HUES6 (cell line): Measurements from ENCODE around the gene FCRL6.

Experiments used
- H3K27ac ChIP-seq: 2 replicates; pipeline ENCODE4 v1.7.0; 2013; ENCODE audit warnings: low read depth, mild to moderate bottlenecking, low read length, inconsistent platforms
- H3K27me3 ChIP-seq: 2 replicates; pipeline ENCODE4 v1.6.1; 2013; ENCODE audit warnings: low read length; ENCODE audit not compliant: control insufficient read depth, insufficient read depth
- H3K36me3 ChIP-seq: 2 replicates; pipeline ENCODE4 v1.6.1; 2013; ENCODE audit warnings: low read length; ENCODE audit not compliant: control insufficient read depth, insufficient read depth
- H3K4me1 ChIP-seq: 2 replicates; pipeline ENCODE4 v1.6.1; 2013; ENCODE audit warnings: low read length; ENCODE audit not compliant: control insufficient read depth, insufficient read depth
- H3K4me3 ChIP-seq: 2 replicates; pipeline ENCODE4 v1.5.1; 2013; ENCODE audit warnings: low read depth, low read length
- H3K9ac ChIP-seq: one replicate; pipeline ENCODE4 v1.6.1; 2013; ENCODE audit warnings: mild to moderate bottlenecking, low read length
- H3K9me3 ChIP-seq: 2 replicates; pipeline ENCODE4 v1.6.1; 2013; ENCODE audit warnings: low read depth, low read length; ENCODE audit not compliant: control insufficient read depth, insufficient read depth

The FCRL6 gene

DNA sequence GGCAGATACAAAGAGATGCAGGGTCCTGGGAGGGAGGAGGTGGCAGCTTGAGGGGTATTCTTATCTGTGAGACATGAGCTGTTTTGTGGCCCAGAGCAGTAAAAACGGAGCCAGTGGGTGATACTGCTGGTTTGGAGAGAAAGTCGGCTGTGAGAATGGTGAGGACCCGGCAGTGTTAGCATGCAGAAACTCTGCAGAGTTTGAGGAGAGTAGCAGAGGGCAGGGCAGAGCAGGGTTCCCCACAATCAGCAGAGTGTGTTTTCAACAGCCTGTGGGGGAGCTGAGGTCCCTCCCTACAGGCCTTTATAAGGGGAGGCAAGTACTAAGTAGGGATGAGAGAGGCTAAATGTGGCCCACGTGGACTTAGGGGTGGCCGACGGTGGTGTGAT is 24.9 kb downstream of the FCRL6 start:
- no peak overlapping the region for H3K4me3 ChIP-seq
- no peak overlapping the region for H3K9ac ChIP-seq
- no peaks in the 10 kb centered on the region for H3K36me3 ChIP-seq
- H3K27me3 ChIP-seq, result peaks cover 27% of the 10 kb centered on the region
- peaks cover 15% of the 10 kb centered on the region for H3K4me1 ChIP-seq
- H3K27ac ChIP-seq, result no peak overlapping the region
- no peaks in the 10 kb centered on the region for H3K9me3 ChIP-seq

DNA sequence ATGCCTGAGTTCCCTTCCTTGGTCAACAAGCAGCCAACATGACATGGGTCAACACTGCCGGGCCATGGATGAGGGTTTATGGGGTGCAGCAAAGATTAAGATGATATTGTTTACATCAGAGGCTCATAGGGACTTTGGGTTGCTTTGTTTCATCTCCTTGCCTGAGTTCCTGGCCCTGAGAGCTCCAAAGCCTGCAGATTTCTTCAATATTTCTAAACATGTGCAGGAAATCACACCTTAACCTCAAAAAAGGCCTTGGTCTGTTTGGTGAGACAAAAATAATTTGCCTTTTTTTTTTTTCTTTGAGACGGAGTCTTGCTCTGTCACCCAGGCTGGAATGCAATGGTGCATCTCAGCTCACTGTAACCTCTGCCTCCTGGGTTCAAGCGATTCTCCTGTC is 25.4 kb downstream of the FCRL6 start:
- Histone ChIP-seq H3K9ac (no peak overlapping the region), H3K9me3 (no peaks in the 10 kb centered on the region), H3K27me3 (peaks cover 22% of the 10 kb centered on the region), H3K4me1 (peaks cover 19% of the 10 kb centered on the region), H3K27ac (no peak overlapping the region), H3K4me3 (no peak overlapping the region), H3K36me3 (no peaks in the 10 kb centered on the region)

DNA sequence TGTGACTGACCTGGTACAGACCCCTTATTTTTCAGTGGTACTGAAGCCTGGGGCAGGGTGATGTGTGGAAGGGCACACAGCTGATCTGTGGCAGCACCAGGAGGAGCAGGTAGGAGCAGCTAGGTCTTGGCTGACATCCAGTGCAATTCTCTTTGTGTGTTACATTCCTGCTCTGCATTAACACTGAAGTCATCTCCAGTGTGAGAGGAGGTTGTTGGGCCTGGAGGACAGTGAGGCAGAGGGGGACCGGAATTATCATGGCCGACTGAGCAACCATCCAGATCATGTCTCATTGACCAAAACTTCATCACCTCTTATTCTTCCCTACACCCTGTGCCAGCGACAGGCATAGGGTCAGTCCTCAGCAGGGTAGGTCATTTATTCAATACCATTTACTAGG is 26.0 kb downstream of the FCRL6 start:
- H3K27me3 ChIP-seq, result peaks cover 16% of the 10 kb centered on the region; the same call in 1 of the 2 replicates
- no peaks in the 10 kb centered on the region for H3K36me3 ChIP-seq

DNA sequence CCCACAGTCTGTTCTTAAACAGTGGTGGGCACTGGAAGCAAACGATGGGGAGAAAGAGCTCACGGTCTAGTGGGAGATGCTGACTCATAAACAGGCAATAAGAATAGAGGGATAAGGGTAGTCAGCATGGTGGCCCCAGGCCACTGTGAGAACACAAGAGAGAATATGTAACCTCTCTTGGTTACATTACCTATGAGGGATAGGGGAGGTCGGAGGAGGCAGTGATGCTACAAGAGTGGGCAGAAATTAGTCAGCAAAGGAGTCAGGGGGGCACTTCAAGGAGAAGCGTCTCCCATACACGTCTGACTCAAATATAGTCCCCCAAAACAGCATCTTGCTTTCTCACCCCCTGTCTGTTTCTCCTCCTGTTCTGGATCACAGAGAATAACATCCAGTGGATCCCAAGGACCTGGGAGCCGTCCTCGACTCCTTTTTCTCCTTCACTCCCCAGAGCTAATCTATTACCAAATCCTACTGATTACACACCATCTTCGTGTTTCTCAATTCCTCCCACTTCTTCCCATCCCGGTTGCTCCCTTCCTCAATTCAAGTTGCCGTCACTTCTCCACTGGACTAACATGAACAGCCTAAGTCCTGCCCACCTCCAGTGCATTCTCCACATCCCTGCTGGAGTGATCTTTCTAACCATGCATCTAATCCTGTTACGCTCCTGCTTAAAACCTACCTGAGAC is 26.6 kb downstream of the FCRL6 start:
- H3K9ac ChIP-seq, result no peak overlapping the region
- H3K36me3 ChIP-seq, result no peaks in the 10 kb centered on the region
- no peak overlapping the region for H3K27ac ChIP-seq
- H3K9me3 ChIP-seq, result no peaks in the 10 kb centered on the region
- H3K4me3 ChIP-seq, result no peak overlapping the region
- peaks cover 10% of the 10 kb centered on the region; the same call in 1 of the 2 replicates for H3K27me3 ChIP-seq
- H3K4me1 ChIP-seq, result peaks cover 11% of the 10 kb centered on the region; the same call in 1 of the 2 replicates

More for the DNA sequence above, 26.0 kb downstream of the FCRL6 start:
- Histone ChIP-seq H3K9ac (no peak overlapping the region), H3K4me3 (no peak overlapping the region), H3K4me1 (peaks cover 16% of the 10 kb centered on the region), H3K9me3 (no peaks in the 10 kb centered on the region), H3K27ac (no peak overlapping the region)

DNA sequence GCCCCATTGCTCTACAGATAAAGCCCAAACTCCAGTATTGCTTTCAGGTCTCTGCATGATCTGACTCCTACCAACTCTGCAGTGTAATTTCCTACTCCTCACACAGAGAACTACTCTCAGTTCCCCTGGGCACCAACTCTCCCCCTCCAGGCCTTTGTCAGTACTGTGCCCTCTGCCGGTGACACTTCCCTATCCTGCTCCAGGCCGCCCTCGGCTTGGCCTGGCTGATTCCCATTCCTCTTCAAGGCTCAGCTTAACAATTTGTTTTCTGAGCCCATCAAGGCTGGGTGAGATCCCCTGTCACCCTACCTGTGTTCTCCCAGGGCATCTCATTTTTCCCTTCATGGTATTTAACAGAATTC is 27.1 kb downstream of the FCRL6 start:
- H3K4me3 ChIP-seq, result no peak overlapping the region
- no peak overlapping the region for H3K9ac ChIP-seq
- peaks cover 7% of the 10 kb centered on the region; the same call in 1 of the 2 replicates for H3K27me3 ChIP-seq
- H3K36me3 ChIP-seq, result no peaks in the 10 kb centered on the region
- H3K27ac ChIP-seq, result no peak overlapping the region
- peaks cover 8% of the 10 kb centered on the region; the same call in 1 of the 2 replicates for H3K4me1 ChIP-seq
- H3K9me3 ChIP-seq, result no peaks in the 10 kb centered on the region

DNA sequence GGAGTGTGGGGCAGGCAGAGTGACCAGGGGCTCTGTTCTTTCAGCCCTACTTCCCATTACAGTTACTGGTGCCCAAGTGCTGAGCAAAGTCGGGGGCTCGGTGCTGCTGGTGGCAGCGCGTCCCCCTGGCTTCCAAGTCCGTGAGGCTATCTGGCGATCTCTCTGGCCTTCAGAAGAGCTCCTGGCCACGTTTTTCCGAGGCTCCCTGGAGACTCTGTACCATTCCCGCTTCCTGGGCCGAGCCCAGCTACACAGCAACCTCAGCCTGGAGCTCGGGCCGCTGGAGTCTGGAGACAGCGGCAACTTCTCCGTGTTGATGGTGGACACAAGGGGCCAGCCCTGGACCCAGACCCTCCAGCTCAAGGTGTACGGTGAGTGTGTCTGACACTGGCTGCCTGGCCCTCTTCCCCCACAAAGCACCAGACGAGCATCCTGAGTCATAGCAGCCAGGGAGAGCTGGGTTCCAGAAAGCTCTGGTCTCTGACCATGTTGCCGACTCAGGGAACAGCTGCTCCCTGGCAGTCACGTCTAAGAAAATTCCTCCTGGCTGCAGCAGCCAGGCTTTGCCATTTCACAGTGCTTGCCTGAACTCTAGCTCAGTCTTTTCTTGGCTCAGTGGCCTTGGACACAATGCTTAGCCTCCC is 27.8 kb downstream of the FCRL6 start:
- Histone ChIP-seq H3K36me3 (no peaks in the 10 kb centered on the region), H3K4me1 (peaks cover 8% of the 10 kb centered on the region; the same call in 1 of the 2 replicates), H3K4me3 (no peak overlapping the region), H3K9me3 (no peaks in the 10 kb centered on the region), H3K27ac (no peak overlapping the region), H3K9ac (no peak overlapping the region), H3K27me3 (peaks cover 4% of the 10 kb centered on the region; the same call in 1 of the 2 replicates)

DNA sequence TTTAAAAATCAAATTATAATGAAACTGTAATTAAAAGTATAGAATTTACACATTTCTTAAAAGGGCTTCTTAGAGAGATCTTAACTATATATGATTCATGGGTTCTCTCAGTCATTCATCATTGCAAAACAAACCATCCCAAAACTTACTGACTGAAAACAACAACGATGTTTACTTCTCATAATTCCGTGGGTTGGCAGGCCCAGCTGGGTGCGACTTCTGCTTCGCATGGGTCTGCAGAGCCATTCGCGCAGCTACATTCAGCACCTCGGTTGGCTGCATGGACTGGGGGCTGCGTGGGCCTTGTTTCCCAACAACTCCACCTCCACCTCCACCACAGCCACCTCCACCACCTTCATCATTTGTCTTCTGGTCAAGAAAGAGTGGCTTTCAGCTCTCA is 28.6 kb downstream of the FCRL6 start:
- no peak overlapping the region for H3K27ac ChIP-seq
- H3K4me3 ChIP-seq, result no peak overlapping the region
- peaks cover 8% of the 10 kb centered on the region; the same call in 1 of the 2 replicates for H3K4me1 ChIP-seq
- no peaks in the 10 kb centered on the region for H3K36me3 ChIP-seq
- H3K9ac ChIP-seq, result no peak overlapping the region
- no peaks in the 10 kb centered on the region for H3K9me3 ChIP-seq
- H3K27me3 ChIP-seq, result peaks cover 4% of the 10 kb centered on the region; the same call in 1 of the 2 replicates

DNA sequence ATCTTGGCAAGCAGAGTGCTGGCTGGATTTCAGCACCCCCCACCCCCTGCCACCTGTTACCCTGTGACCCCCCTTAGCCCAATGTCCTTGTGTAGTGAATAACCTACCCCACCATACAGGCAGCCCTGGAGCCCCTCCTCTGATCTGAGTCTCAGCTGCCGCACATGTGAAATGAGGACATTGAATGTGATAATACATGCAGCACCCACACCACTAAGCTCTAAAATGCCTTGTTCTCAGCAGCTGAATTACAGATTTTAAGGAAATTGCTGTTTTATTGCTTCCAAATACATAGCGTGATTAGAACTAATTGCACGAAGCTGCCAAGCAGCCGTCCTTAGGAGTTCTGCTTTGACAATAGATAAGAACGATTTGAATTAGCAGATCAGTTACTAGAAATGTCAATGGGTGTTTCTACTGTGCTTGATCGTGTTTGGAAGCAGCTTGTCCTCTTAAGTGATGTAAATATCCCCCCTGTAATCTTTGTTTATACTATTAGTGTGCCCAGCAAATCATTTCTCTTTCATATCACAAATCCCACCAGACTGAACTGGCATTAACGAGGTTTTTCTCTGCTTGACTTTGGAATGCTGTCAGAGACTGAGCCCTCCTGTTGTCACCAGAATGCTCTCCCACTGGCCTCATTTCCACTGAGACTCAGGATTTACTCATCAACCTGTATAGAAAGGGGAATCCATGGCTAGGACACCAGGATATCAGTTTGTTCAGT is 29.4 kb downstream of the FCRL6 start:
- Histone ChIP-seq H3K9ac (no peak overlapping the region), H3K27me3 (peaks cover under 1% of the 10 kb centered on the region; the same call in 1 of the 2 replicates), H3K4me3 (no peak overlapping the region), H3K4me1 (peaks cover 8% of the 10 kb centered on the region; the same call in 1 of the 2 replicates), H3K27ac (no peak overlapping the region), H3K36me3 (no peaks in the 10 kb centered on the region), H3K9me3 (no peaks in the 10 kb centered on the region)

DNA sequence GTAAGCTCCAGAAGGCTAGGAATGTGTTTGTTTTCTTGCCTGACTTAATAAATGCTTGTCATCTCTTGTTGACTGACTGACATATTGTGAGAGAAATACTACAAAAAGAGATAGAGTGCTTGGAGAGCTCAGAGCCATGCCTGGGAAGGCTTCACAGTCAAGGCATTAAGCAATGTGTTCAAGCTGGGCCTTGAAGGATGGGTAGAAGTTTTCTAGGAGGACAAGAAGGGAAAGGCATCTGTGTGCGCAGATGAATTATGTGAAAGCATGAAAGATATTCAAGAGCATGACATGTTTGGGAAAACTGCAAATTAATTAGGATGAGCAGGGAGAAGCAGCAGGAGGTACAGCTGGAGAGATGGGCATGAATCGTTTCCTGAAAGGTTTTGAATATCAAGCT is 30.1 kb downstream of the FCRL6 start:
- H3K36me3 ChIP-seq, result no peaks in the 10 kb centered on the region
- H3K4me3 ChIP-seq, result no peak overlapping the region
- H3K9ac ChIP-seq, result no peak overlapping the region
- peaks cover 8% of the 10 kb centered on the region; the same call in 1 of the 2 replicates for H3K4me1 ChIP-seq
- H3K27me3 ChIP-seq, result no peaks in the 10 kb centered on the region
- H3K27ac ChIP-seq, result no peak overlapping the region
- H3K9me3 ChIP-seq, result no peaks in the 10 kb centered on the region

DNA sequence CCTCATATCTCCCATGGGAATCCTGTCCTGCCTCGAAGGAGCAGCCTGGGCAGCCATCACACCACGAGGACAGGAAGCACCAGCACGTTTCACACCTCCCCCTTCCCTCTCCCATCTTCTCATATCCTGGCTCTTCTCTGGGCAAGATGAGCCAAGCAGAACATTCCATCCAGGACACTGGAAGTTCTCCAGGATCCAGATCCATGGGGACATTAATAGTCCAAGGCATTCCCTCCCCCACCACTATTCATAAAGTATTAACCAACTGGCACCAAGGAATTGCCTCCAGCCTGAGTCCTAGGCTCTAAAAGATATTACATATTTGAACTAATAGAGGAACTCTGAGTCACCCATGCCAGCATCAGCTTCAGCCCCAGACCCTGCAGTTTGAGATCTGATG is 33.2 kb downstream of the FCRL6 start:
- Histone ChIP-seq H3K4me1 (peaks cover 4% of the 10 kb centered on the region; the same call in 1 of the 2 replicates), H3K9ac (no peak overlapping the region)

More for the DNA sequence above, 33.2 kb downstream of the FCRL6 start:
- no peaks in the 10 kb centered on the region for H3K27me3 ChIP-seq
- no peak overlapping the region for H3K27ac ChIP-seq
- H3K9me3 ChIP-seq, result no peaks in the 10 kb centered on the region
- H3K4me3 ChIP-seq, result no peak overlapping the region
- no peaks in the 10 kb centered on the region for H3K36me3 ChIP-seq
